H9 (cell line): ENCODE results near the gene TSPAN9. TPM values are rescaled to one million over a fixed set of nuclear protein-coding genes. Genes with fewer than 3 reads are reported as not detected.

ENCODE experiments used
- DNase-seq: peaks from one replicate; pipeline ENCODE4 v3.0.0-alpha.2; 2017
- H2AFZ ChIP-seq: one replicate; pipeline ENCODE4 v1.6.1; 2013; ENCODE audit warnings: mild to moderate bottlenecking, low read length, control low read depth, moderate library complexity
- H2AK5ac ChIP-seq: 2 replicates; pipeline ENCODE4 v1.6.1; 2013; ENCODE audit warnings: low read length, control low read depth, mixed read lengths; ENCODE audit not compliant: insufficient read length
- H2BK120ac ChIP-seq: one replicate; pipeline ENCODE4 v1.6.1; 2013; ENCODE audit warnings: low read depth, mild to moderate bottlenecking, low read length, control low read depth, inconsistent platforms; ENCODE audit not compliant: poor library complexity, severe bottlenecking
- H2BK12ac ChIP-seq: 2 replicates; pipeline ENCODE4 v1.6.1; 2013; ENCODE audit warnings: low read length, control low read depth, mixed read lengths, low read depth; ENCODE audit not compliant: insufficient read length
- H2BK15ac ChIP-seq: 2 replicates; pipeline ENCODE4 v1.6.1; 2013; ENCODE audit warnings: low read depth, low read length, control low read depth
- H2BK20ac ChIP-seq: one replicate; pipeline ENCODE4 v1.6.1; 2013; ENCODE audit warnings: low read depth, mild to moderate bottlenecking, low read length, control low read depth, inconsistent platforms; ENCODE audit not compliant: poor library complexity, severe bottlenecking
- H2BK5ac ChIP-seq: 2 replicates; pipeline ENCODE4 v1.6.1; 2013; ENCODE audit warnings: low read length, control low read depth, mixed read lengths; ENCODE audit not compliant: insufficient read length
- H3K14ac ChIP-seq: 2 replicates; pipeline ENCODE4 v1.6.1; 2013; ENCODE audit warnings: low read length, control low read depth; ENCODE audit not compliant: insufficient read depth
- H3K18ac ChIP-seq: 2 replicates; pipeline ENCODE4 v1.6.1; 2013; ENCODE audit warnings: low read depth, mild to moderate bottlenecking, mixed read lengths, low read length, control low read depth; ENCODE audit not compliant: insufficient read length
- H3K23ac ChIP-seq: 2 replicates; pipeline ENCODE4 v1.6.1; 2013; ENCODE audit warnings: low read length, control low read depth, mixed read lengths, low read depth; ENCODE audit not compliant: insufficient read length
- H3K23me2 ChIP-seq: 2 replicates; pipeline ENCODE4 v1.6.1; 2013; ENCODE audit warnings: low read depth, mild to moderate bottlenecking, mixed read lengths, low read length, control low read depth; ENCODE audit not compliant: insufficient read length, poor library complexity, severe bottlenecking
- H3K27ac ChIP-seq: 2 replicates; pipeline ENCODE4 v1.5.1; 2013; ENCODE audit warnings: low read length, control low read depth, mixed read lengths, low read depth; ENCODE audit not compliant: insufficient read length
- H3K27me3 ChIP-seq: 2 replicates; pipeline ENCODE4 v1.6.1; 2013; ENCODE audit warnings: low read length, control low read depth, inconsistent platforms; ENCODE audit not compliant: insufficient read depth
- H3K4ac ChIP-seq: 2 replicates; pipeline ENCODE4 v1.6.1; 2013; ENCODE audit warnings: low read depth, mild to moderate bottlenecking, control low read depth, inconsistent platforms, low read length, moderate library complexity
- H3K4me1 ChIP-seq: 2 replicates; pipeline ENCODE4 v1.6.1; 2013; ENCODE audit warnings: low read length, control low read depth, inconsistent platforms; ENCODE audit not compliant: insufficient read depth
- H3K4me2 ChIP-seq: 2 replicates; pipeline ENCODE4 v1.6.1; 2013; ENCODE audit warnings: low read length, control low read depth, mixed read lengths; ENCODE audit not compliant: insufficient read length, insufficient read depth
- H3K56ac ChIP-seq: 2 replicates; pipeline ENCODE4 v1.6.1; 2013; ENCODE audit warnings: low read depth, mild to moderate bottlenecking, mixed read lengths, low read length, control low read depth; ENCODE audit not compliant: insufficient read length
- H3K79me1 ChIP-seq: 2 replicates; pipeline ENCODE4 v1.6.1; 2013; ENCODE audit warnings: low read depth, mild to moderate bottlenecking, moderate library complexity, low read length, control low read depth, inconsistent platforms; ENCODE audit not compliant: insufficient read depth, poor library complexity, severe bottlenecking
- H3K79me2 ChIP-seq: 2 replicates; pipeline ENCODE4 v1.6.1; 2013; ENCODE audit warnings: low read length, control low read depth, inconsistent platforms; ENCODE audit not compliant: insufficient read depth
- H3K9ac ChIP-seq: 2 replicates; pipeline ENCODE4 v1.6.1; 2013; ENCODE audit warnings: low read length, control low read depth, mixed read lengths; ENCODE audit not compliant: insufficient read length; ENCODE audit errors: extremely low read depth
- H3K9me3 ChIP-seq: one replicate; pipeline ENCODE4 v1.6.1; 2013; ENCODE audit warnings: low read depth, low read length, inconsistent platforms; ENCODE audit not compliant: control insufficient read depth
- H3T11ph ChIP-seq: one replicate; pipeline ENCODE4 v1.6.1; 2013; ENCODE audit warnings: mild to moderate bottlenecking, low read length, control low read depth, inconsistent platforms
- H4K20me1 ChIP-seq: one replicate; pipeline ENCODE4 v1.6.1; 2013; ENCODE audit not compliant: control insufficient read depth, insufficient read length, insufficient read depth
- H4K5ac ChIP-seq: 2 replicates; pipeline ENCODE4 v1.6.1; 2013; ENCODE audit warnings: low read depth, mild to moderate bottlenecking, mixed read lengths, low read length, control low read depth; ENCODE audit not compliant: insufficient read length
- H4K8ac ChIP-seq: replicated peaks from 2 replicates; pipeline ENCODE4 v1.6.1; 2013; ENCODE audit warnings: low read length, control low read depth, mixed read lengths, low read depth; ENCODE audit not compliant: insufficient read length
- H4K91ac ChIP-seq: 2 replicates; pipeline ENCODE4 v1.6.1; 2013; ENCODE audit warnings: low read depth, mild to moderate bottlenecking, moderate library complexity, mixed read lengths, low read length, control low read depth; ENCODE audit not compliant: insufficient read length
- H3K27ac Mint-ChIP-seq, 3 experiments: 2 replicates in 2 of 3; 3 replicates in 1 of 3; pipeline ENCODE4 v1.8.0; 2020 to 2021; ENCODE audit warnings: mixed read lengths in 3 of 3, mild to moderate bottlenecking in 1 of 3, moderate library complexity in 1 of 3
- H3K27me3 Mint-ChIP-seq: 2 replicates; pipeline ENCODE4 v1.8.0; 2021; ENCODE audit warnings: low read depth, mild to moderate bottlenecking, moderate library complexity, mixed read lengths
- H3K36me3 Mint-ChIP-seq, 3 experiments: 2 replicates in 2 of 3; 3 replicates in 1 of 3; pipeline ENCODE4 v1.8.0; 2020 to 2021; ENCODE audit warnings: low read depth in 3 of 3, mixed read lengths in 3 of 3; ENCODE audit not compliant: insufficient read depth in 1 of 3
- H3K4me1 Mint-ChIP-seq, 2 experiments: 2 replicates each; pipeline ENCODE4 v1.8.0; 2020; ENCODE audit warnings: mixed read lengths in 2 of 2
- H3K4me3 Mint-ChIP-seq, 2 experiments: 2 replicates in 1 of 2; 3 replicates in 1 of 2; pipeline ENCODE4 v1.8.0; 2020 to 2021; ENCODE audit warnings: mild to moderate bottlenecking in 2 of 2, mixed read lengths in 2 of 2, moderate library complexity in 1 of 2
- H3K9me3 Mint-ChIP-seq, 2 experiments: 2 replicates in 1 of 2; 3 replicates in 1 of 2; pipeline ENCODE4 v1.8.0; 2020; ENCODE audit warnings: mild to moderate bottlenecking in 2 of 2, mixed read lengths in 2 of 2, moderate library complexity in 1 of 2
- CTCF ChIP-seq: fragments of 200-600 bp; sonication (generic); conservative IDR thresholded peaks from 3 replicates; pipeline ENCODE4 v1.8.0; 2021; ENCODE audit warnings: antibody characterized with exemption, mild to moderate bottlenecking
- WGBS: extraction: QIAGEN DNeasy Blood & Tissue Kit; methylation state at CpG from one replicate; pipeline ENCODE4 v1.1.7; 2013; ENCODE audit warnings: missing lambda C conversion rate, low lambda C conversion rate, mixed read lengths; ENCODE audit not compliant: insufficient read length; ENCODE audit errors: extremely low coverage; 5-methylcytosine and 5-hydroxymethylcytosine counted together
- total RNA-seq: library from RNA; stranded (reverse); gene quantifications from 2 replicates; pipeline ENCODE4 v1.2.1, GENCODE V29; 2021

The TSPAN9 gene
- total RNA-seq, 1 experiment from 2014 or later = 19.0 TPM

DNA sequence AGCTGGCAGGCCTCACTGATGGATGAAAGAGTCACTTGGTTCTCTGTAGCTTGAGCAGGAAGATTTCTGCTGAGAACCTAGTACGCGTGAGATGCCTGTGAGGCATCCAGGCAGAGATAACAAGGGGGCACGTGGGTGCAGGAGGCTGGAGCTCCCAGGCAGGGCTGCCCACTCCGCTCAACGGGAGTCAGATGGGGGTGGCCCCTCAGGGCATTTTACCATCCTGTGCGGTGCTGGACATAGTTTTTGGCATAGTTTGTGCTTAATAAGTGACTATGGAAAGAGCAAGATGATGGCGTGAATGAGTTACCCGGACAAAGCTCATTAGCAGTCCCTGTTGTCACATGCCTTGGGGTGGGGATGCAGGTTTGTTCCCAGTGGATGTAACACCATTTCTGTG, 182.8 kb downstream of the TSPAN9 start:
- H4K91ac ChIP-seq = no peak overlapping the region
- no peak overlapping the region for H2AFZ ChIP-seq
- H3K9ac ChIP-seq = no peak overlapping the region
- no peaks in the 10 kb centered on the region for H4K20me1 ChIP-seq
- H3K4me3 Mint-ChIP-seq = no peak overlapping the region
- H3K4me1 Mint-ChIP-seq = peaks cover 19 to 35% of the 10 kb centered on the region in 2 experiments
- H3K9me3 Mint-ChIP-seq = no peaks in the 10 kb centered on the region
- no peak overlapping the region for H3K14ac ChIP-seq
- no peak overlapping the region for H3K4ac ChIP-seq
- H4K8ac ChIP-seq = no peak overlapping the region
- H3K27me3 ChIP-seq = no peaks in the 10 kb centered on the region
- no peak overlapping the region for H3K27ac ChIP-seq
- H3K79me2 ChIP-seq = no peaks in the 10 kb centered on the region
- no peak overlapping the region for H3K18ac ChIP-seq
- no peaks in the 10 kb centered on the region for H3K4me1 ChIP-seq
- no peaks in the 10 kb centered on the region for H3K23me2 ChIP-seq
- no peak for TF ChIP-seq CTCF
- WGBS = no CpG with 5 or more reads among the region's 8 CpGs
- no peak overlapping the region for H3K4me2 ChIP-seq
- H3K9me3 ChIP-seq = no peaks in the 10 kb centered on the region
- H2BK120ac ChIP-seq = no peak overlapping the region
- H3K27ac Mint-ChIP-seq = no peak overlapping the region
- no peak for DNase-seq
- H2BK15ac ChIP-seq = no peak overlapping the region
- no peaks in the 10 kb centered on the region; a peak in 1 of 7 replicates for H3K36me3 Mint-ChIP-seq
- H3K27me3 Mint-ChIP-seq = no peaks in the 10 kb centered on the region
- no peak overlapping the region for H3K56ac ChIP-seq
- no peak overlapping the region for H2AK5ac ChIP-seq
- no peak overlapping the region for H2BK5ac ChIP-seq
- H3K23ac ChIP-seq = no peak overlapping the region
- H3K79me1 ChIP-seq = no peaks in the 10 kb centered on the region
- no peak overlapping the region for H4K5ac ChIP-seq
- no peak overlapping the region for H3T11ph ChIP-seq
- no peak overlapping the region for H2BK20ac ChIP-seq
- no peak overlapping the region for H2BK12ac ChIP-seq
